ENCODE data around the gene MAP3K13. TPM values are rescaled to one million over a fixed set of nuclear protein-coding genes. Genes with fewer than 3 reads are reported as not detected.

The MAP3K13 gene
- total RNA-seq, 1 donor from 2014 or later: 12.2 TPM

DNA sequence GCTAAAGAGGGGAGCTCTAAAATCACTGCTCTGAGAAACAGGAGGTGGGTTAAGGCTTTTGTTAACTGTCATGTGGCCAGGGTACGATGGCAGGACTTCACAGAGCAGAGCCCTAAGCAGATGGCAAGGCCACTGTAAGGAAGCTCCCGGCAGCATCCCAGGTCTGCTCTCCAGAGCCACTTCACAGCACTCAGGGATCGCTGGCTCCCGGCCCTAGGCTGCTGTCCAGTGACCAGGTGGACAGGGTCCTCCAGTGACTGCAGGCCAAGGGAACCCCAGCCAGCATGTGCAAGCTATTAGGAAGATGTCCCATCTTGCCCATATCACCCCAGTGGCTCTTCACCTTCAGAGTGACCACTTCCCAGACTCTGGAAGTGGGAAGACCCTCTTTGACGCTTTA lies 125.5 kb downstream of the MAP3K13 start:
- no peak overlapping the region for H3K4me3 Mint-ChIP-seq
- H3K36me3 Mint-ChIP-seq (ENCODE audit: low read depth): peaks cover 30% of the 10 kb centered on the region
- H3K9me3 Mint-ChIP-seq: no peaks in the 10 kb centered on the region
- H3K27me3 Mint-ChIP-seq (ENCODE audit: insufficient read depth): no peaks in the 10 kb centered on the region
- no peak overlapping the region for H3K27ac Mint-ChIP-seq
- DNase-seq (ENCODE audit: low spot score): no peak
- intact Hi-C loops (cut with micrococcal nuclease): no loop called here
- H3K4me1 Mint-ChIP-seq (ENCODE audit: low read depth): peaks cover 8% of the 10 kb centered on the region

DNA sequence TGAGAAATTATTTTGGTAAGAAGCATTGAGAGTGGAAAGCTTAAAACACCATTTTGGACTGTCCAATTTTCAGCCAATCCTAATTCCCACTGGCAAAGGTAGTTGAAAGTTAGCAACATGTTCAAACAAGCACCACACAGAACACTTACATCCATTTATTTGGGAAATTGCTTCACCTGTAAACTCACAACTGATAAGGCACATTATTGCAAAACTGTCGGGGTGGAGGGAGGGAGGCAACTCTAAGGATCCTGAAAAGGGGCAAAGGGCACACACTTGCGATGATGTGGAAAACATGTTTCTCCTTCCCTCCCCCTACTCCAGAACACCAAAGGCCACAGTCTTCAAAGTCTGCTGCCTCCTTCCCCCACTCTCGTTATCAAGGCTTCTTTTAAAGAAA lies 126.5 kb downstream of the MAP3K13 start:
- intact Hi-C loops (cut with micrococcal nuclease): no loop called here
- Mint-ChIP-seq H3K9me3 (no peaks in the 10 kb centered on the region), H3K4me3 (no peak overlapping the region), H3K36me3 (ENCODE audit: low read depth) (peaks cover 36% of the 10 kb centered on the region), H3K4me1 (ENCODE audit: low read depth) (peaks cover 8% of the 10 kb centered on the region), H3K27me3 (ENCODE audit: insufficient read depth) (no peaks in the 10 kb centered on the region), H3K27ac (no peak overlapping the region)
- no peak for DNase-seq (ENCODE audit: low spot score)

DNA sequence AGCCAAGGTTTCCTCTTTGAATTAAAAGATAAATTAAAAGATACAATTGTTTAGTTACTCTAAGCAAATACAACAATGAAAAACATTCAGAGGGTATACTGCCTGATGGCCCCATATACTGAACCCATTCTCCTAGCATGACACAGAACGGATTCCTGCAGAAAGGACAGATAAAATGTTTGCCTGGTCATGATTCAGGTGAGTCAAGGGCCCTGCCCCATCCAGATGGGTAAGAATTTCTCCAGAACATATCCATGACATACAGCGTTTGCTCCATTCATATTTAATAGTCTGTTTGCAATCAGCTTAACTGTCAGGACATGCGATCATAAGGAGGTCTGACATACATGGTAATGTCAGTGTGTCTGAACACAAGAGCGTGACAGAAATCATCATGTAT lies 127.3 kb downstream of the MAP3K13 start:
- no peaks in the 10 kb centered on the region for H3K9me3 Mint-ChIP-seq
- DNase-seq (ENCODE audit: low spot score): no peak
- H3K4me3 Mint-ChIP-seq: no peak overlapping the region
- H3K27ac Mint-ChIP-seq: no peak overlapping the region
- no peaks in the 10 kb centered on the region for H3K27me3 Mint-ChIP-seq (ENCODE audit: insufficient read depth)
- H3K36me3 Mint-ChIP-seq (ENCODE audit: low read depth): peaks cover 39% of the 10 kb centered on the region
- intact Hi-C loops (cut with micrococcal nuclease): no loop called here
- H3K4me1 Mint-ChIP-seq (ENCODE audit: low read depth): peaks cover 8% of the 10 kb centered on the region

DNA sequence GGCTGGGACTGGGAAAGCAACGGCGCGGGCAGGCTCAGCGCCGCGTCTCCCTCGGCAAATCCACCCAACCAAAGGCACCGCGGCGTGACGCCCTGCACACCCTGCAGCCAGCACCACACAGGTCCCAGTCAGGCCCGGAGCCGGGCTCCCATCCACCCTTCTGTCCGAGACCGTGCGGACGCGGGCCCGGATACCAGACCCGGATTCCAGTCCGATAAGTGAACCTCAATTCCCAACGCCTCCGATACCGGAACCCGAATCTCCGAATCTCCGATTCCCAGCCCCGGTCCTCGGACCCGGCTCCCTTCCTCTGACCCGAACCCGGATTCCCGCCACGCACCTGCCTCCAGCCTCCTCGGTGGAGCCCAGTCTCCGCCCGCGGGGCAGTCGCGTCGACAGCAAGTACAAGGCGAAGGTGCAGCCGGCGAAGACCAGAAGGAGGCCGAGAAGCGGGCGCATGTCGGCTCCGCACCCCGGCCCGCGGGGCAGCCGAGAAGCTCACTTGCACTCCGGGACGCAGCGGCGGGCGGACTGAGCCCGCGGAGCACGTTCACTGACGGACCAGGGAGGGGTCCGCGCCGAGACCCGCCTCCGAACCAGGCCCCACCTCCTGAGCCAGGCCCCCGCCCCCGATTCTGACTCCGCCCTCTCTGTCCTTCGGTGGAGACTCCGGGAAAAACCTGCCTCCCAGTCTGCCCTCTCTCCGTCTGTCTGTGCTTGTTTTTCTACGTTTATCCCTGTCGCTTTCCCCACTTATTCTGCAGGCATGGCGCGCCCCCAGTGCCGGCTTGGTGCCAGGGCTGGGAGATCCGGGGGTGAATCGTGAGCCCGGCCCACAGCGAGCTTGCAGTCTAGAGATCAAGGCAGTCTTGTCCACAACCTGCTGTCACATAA lies 135.8 kb downstream of the MAP3K13 start, which contains the start of gene TMEM41A:
Gene TMEM41A, minus strand, starts transcription at position 533 of the 894 bp plus-strand sequence. Its CDS starts 74 bp downstream, at position 459.
- Mint-ChIP-seq H3K4me3 (peak within 1 kb of the TSS; percentile 97), H3K27me3 (ENCODE audit: insufficient read depth) (peaks cover 10% of the 10 kb centered on the region), H3K36me3 (ENCODE audit: low read depth) (peaks cover 16% of the 10 kb centered on the region), H3K4me1 (ENCODE audit: low read depth) (peaks cover 21% of the 10 kb centered on the region), H3K27ac (peak within 1 kb of the TSS; percentile 90), H3K9me3 (no peaks in the 10 kb centered on the region)
- peak; percentile 87 for DNase-seq (ENCODE audit: low spot score)
- intact Hi-C loops (cut with micrococcal nuclease): loop anchor here (1.0 to 5.0 kb wide), 5 partner anchors 54 to 439 kb away; partner anchors contain the start of genes LIPH, SENP2 and TRA2B

DNA sequence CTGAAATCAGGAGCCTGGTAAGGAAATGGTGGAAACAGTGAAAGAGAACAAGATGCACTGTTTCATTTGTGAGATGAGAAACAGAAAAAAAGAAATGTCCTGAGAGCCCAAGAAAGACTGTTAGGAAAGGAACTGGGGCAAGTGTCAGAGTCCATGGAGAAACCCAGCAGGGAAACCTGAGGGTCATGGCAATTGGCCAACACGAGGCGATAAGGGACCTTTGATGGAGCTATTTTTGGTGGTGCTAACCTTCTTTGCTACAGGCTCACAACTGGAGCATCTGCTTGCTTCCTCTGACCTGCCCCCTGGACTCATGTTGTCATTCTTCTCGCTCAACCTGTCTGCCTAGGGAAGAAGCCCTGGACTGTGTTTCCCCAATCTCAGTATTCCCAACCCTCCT lies 140.1 kb downstream of the MAP3K13 start:
- no peaks in the 10 kb centered on the region for H3K36me3 Mint-ChIP-seq (ENCODE audit: low read depth)
- no peaks in the 10 kb centered on the region for H3K9me3 Mint-ChIP-seq
- H3K27me3 Mint-ChIP-seq (ENCODE audit: insufficient read depth): peaks cover 12% of the 10 kb centered on the region
- H3K4me1 Mint-ChIP-seq (ENCODE audit: low read depth): peaks cover 9% of the 10 kb centered on the region
- H3K4me3 Mint-ChIP-seq: no peak overlapping the region
- intact Hi-C loops (cut with micrococcal nuclease): no loop called here
- no peak for DNase-seq (ENCODE audit: low spot score)
- H3K27ac Mint-ChIP-seq: no peak overlapping the region

DNA sequence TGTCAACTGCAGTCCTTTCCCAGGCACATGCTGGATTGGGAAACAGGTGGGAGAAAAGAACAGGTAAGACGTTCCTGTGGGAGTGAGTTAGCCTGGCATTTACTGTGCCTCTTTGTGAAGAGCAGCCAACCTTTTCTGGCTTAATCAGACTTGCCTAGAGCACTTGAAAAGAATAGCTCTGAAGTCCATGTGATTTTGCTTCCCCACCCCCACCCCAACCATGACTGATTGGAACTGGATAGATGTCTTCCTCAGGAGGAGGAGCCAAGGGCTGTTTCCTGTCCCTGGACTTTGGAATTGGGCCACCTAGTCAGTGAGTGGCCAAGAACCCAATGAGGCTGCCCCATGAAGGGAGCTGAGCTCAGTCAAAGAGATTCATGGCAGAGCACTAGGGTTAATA lies 140.6 kb downstream of the MAP3K13 start:
- peaks cover 12% of the 10 kb centered on the region for H3K27me3 Mint-ChIP-seq (ENCODE audit: insufficient read depth)
- intact Hi-C loops (cut with micrococcal nuclease): no loop called here
- H3K9me3 Mint-ChIP-seq: no peaks in the 10 kb centered on the region
- peaks cover 9% of the 10 kb centered on the region for H3K4me1 Mint-ChIP-seq (ENCODE audit: low read depth)
- no peaks in the 10 kb centered on the region for H3K36me3 Mint-ChIP-seq (ENCODE audit: low read depth)
- H3K4me3 Mint-ChIP-seq: no peak overlapping the region
- no peak overlapping the region for H3K27ac Mint-ChIP-seq
- DNase-seq (ENCODE audit: low spot score): no peak

DNA sequence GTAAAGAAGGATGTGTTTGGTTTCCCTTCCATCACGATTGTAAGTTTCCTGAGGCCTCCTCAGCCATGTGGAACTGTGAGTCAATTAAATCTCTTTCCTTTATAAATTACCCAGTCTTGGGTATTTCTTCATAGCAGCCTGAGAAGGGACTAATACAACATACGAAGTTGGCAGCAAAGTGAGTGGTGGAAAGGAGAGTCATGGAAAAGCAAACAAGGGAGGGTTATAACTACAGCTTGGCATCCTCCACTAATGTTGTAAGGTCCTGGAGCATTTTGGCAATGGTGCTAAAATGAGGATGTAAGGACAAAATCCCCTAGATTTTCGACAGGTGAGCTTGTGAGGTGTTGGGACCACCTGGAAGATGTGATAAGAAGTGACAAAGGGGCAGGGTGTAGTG lies 141.7 kb downstream of the MAP3K13 start:
- intact Hi-C loops (cut with micrococcal nuclease): no loop called here
- H3K4me3 Mint-ChIP-seq: no peak overlapping the region
- H3K9me3 Mint-ChIP-seq: no peaks in the 10 kb centered on the region
- H3K27ac Mint-ChIP-seq: no peak overlapping the region
- DNase-seq (ENCODE audit: low spot score): no peak
- no peaks in the 10 kb centered on the region for H3K36me3 Mint-ChIP-seq (ENCODE audit: low read depth)
- H3K4me1 Mint-ChIP-seq (ENCODE audit: low read depth): peaks cover 2% of the 10 kb centered on the region
- H3K27me3 Mint-ChIP-seq (ENCODE audit: insufficient read depth): peaks cover 12% of the 10 kb centered on the region

DNA sequence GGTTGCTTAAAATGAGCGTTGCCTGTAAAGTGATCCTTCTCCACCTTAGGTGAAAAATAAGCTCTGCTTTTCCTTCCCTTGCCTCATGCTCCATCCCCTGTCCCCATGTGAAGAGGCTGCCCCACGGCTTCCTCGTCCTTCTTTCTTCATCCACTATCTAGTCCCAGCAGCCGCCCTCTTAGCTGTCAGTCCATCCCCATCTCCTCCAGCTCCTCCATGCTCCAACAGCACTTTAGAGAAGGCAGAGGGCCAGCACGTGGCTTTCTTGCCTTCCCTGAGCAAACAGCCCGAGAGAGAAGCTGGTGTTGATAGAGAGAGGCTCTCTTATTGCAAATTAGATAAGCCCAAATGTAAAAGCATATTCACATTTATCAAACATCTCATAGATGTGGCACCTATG lies 144.9 kb downstream of the MAP3K13 start:
- no peaks in the 10 kb centered on the region for H3K36me3 Mint-ChIP-seq (ENCODE audit: low read depth)
- H3K27ac Mint-ChIP-seq: no peak overlapping the region
- no peaks in the 10 kb centered on the region for H3K4me1 Mint-ChIP-seq (ENCODE audit: low read depth)
- H3K27me3 Mint-ChIP-seq (ENCODE audit: insufficient read depth): peaks cover 6% of the 10 kb centered on the region
- no peaks in the 10 kb centered on the region for H3K9me3 Mint-ChIP-seq
- intact Hi-C loops (cut with micrococcal nuclease): no loop called here
- no peak for DNase-seq (ENCODE audit: low spot score)
- no peak overlapping the region for H3K4me3 Mint-ChIP-seq

DNA sequence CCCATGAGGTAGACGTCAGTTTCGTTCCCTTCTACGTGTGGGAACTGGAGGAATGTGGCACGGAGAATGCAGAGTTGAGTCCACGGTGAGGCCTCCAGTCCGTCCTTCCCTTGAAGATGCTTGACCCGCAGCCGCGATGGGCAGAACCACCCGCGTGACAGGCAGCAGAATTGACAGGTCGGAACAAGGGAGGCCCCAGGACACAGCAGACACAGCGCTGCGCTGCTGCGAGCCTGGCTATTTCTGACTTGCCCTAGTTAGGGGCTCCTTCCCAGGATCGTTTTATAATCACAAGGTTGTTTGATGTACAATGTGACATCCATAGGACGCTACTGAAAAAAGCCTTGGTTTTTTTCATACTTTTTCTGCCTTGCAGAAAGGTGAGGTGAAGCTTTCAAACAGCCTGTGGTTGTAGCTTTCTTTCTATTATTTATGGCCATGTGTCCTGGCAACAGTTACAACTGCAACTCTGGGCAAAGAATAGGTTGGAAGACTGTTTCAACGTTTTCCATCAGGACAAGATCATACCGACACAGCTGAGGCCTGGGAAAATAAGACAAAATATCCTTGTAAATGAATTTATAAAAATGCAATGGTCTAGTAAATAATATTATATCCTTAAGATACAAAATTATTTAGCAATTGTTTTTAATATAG lies 145.5 kb downstream of the MAP3K13 start:
- H3K4me1 Mint-ChIP-seq (ENCODE audit: low read depth): no peaks in the 10 kb centered on the region
- intact Hi-C loops (cut with micrococcal nuclease): no loop called here
- H3K36me3 Mint-ChIP-seq (ENCODE audit: low read depth): no peaks in the 10 kb centered on the region
- H3K4me3 Mint-ChIP-seq: no peak overlapping the region
- peaks cover 6% of the 10 kb centered on the region for H3K27me3 Mint-ChIP-seq (ENCODE audit: insufficient read depth)
- no peak for DNase-seq (ENCODE audit: low spot score)
- no peak overlapping the region for H3K27ac Mint-ChIP-seq
- no peaks in the 10 kb centered on the region for H3K9me3 Mint-ChIP-seq

DNA sequence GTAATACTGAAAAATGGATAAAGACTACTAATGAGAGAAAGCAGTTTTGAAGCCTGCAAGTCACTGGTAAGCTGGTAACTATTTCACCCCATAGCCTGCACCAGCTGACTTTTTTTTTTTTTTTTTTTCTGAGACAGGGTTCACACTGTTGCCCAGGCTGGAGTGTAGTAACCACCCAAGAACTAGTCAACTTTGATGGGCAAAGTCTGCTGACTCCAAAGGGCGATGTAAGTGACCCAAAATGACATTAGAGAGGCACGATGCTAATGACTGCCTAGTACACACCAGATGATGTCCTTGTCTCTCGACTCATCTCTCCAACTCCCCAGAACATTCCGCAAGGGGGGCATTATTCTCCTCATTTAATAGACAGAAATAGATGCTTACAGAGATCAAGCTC lies 148.8 kb downstream of the MAP3K13 start:
- H3K27ac Mint-ChIP-seq: no peak overlapping the region
- no peak overlapping the region for H3K4me3 Mint-ChIP-seq
- no peaks in the 10 kb centered on the region for H3K36me3 Mint-ChIP-seq (ENCODE audit: low read depth)
- intact Hi-C loops (cut with micrococcal nuclease): no loop called here
- H3K4me1 Mint-ChIP-seq (ENCODE audit: low read depth): no peaks in the 10 kb centered on the region
- no peak for DNase-seq (ENCODE audit: low spot score)
- H3K9me3 Mint-ChIP-seq: no peaks in the 10 kb centered on the region
- H3K27me3 Mint-ChIP-seq (ENCODE audit: insufficient read depth): peaks cover 11% of the 10 kb centered on the region

DNA sequence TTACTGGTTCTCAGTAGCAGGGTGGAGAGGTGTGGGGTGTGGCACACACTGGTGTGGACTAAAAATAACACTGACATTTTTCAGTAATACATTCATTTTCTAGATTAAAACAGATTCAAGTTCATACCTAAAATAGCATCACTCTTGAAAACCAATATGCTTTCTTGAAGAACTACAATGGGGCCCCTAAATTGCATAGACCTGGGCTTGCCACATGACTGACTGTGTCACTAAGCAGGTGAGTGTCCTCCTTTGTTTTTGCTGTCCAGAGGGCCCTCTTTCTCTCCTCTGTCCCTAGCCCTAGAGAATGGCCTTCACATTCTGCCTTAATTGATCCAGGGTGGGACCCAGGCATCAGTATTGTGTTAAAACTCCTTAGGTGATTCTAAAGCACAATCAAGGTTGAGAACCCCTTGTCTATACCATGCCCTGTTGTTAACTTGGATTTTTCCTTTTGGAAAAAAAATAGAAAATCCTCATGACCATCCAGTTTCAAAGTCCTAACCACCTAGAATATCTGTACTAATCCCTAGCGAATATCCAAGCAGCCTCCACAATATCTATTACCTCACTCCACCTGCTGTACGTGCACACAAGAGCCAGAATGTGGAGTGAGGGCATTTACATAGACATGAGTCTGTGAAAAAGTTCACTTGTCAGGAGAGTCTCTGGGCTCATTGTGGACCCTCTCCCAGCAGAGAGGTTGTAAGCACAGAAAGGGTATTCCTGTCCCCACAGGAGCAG lies 154.6 kb downstream of the MAP3K13 start:
- Mint-ChIP-seq H3K36me3 (ENCODE audit: low read depth) (no peaks in the 10 kb centered on the region), H3K4me1 (ENCODE audit: low read depth) (no peaks in the 10 kb centered on the region)

DNA sequence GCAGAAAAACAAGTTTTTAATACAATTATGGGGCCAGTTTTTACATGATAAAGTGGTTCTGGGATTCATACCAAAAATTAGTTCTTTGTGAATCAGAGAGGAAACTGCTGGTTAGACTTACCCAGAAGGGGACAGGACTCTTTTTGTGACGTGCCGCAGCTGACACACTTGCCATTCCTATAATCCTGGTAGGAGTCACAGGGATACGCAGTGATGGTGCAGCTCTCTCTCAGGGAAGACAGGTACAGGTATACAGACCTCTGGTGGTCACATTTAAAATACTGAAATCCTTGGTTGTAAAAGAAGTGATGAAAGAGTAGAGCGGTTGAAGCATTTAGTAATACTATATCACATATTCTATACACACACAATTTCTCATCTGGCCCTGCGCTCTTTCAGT lies 156.1 kb downstream of the MAP3K13 start:
- Mint-ChIP-seq H3K27ac (no peak overlapping the region), H3K4me3 (no peak overlapping the region), H3K9me3 (no peaks in the 10 kb centered on the region), H3K36me3 (ENCODE audit: low read depth) (no peaks in the 10 kb centered on the region), H3K27me3 (ENCODE audit: insufficient read depth) (peaks cover 9% of the 10 kb centered on the region), H3K4me1 (ENCODE audit: low read depth) (no peaks in the 10 kb centered on the region)
- no peak for DNase-seq (ENCODE audit: low spot score)
- intact Hi-C loops (cut with micrococcal nuclease): no loop called here

More for the DNA sequence above, 154.6 kb downstream of the MAP3K13 start:
- Mint-ChIP-seq H3K27ac (no peak overlapping the region), H3K9me3 (no peaks in the 10 kb centered on the region), H3K4me3 (no peak overlapping the region), H3K27me3 (ENCODE audit: insufficient read depth) (peaks cover 12% of the 10 kb centered on the region)
- intact Hi-C loops (cut with micrococcal nuclease): no loop called here
- DNase-seq (ENCODE audit: low spot score): no peak

All from activated T-helper 1 cell treated with anti-CD3 and anti-CD28 coated beads, Interleukin-12 subunit alpha, Interleukin-12 subunit beta, Interleukin-2, Interleukin-4 antibody, amounts not matched to agents 30 ng/mL and 10 ng/mL and 1 ng/mL, durations not matched to agents 14 hours and 24 hours and 36 hours (primary cell).